Right kidney (tissue), 9 donors: Measurements from ENCODE around the gene FAM13B.
"Not testable (repeated sequence)": the region's sequence is repeated elsewhere in the genome, so short reads cannot be mapped to it uniquely, and the experiment has no call there.

Experiments
- DNase-seq: peaks from one replicate; pipeline ENCODE4 v3.0.0-alpha.2; 2016
- long read RNA-seq, 8 donors: transcript quantifications; one replicate each; lab custom pipeline, GENCODE V29; 2026

Gene FAM13B
- long read RNA-seq, donor 1, full-length matches to known transcripts: 3 of 3 reads
- long read RNA-seq, donor 1, partial matches to known transcripts: 0 of 3 reads
- long read RNA-seq, donor 1, other reads (novel, unspliced or antisense): 0 of 3 reads
- long read RNA-seq, donor 2, full-length matches to known transcripts: 2 of 2 reads
- long read RNA-seq, donor 2, partial matches to known transcripts: 0 of 2 reads
- long read RNA-seq, donor 2, other reads (novel, unspliced or antisense): 0 of 2 reads
- long read RNA-seq, donor 3, partial matches to known transcripts: 0 of 1 reads
- long read RNA-seq, donor 3, other reads (novel, unspliced or antisense): 0 of 1 reads
- long read RNA-seq, donor 4, partial matches to known transcripts: 0 of 3 reads
- long read RNA-seq, donor 4, other reads (novel, unspliced or antisense): 0 of 3 reads
- long read RNA-seq, donor 5, full-length matches to known transcripts: 2 of 2 reads
- long read RNA-seq, donor 5, partial matches to known transcripts: 0 of 2 reads
- long read RNA-seq, donor 5, other reads (novel, unspliced or antisense): 0 of 2 reads
- long read RNA-seq, donor 6, full-length matches to known transcripts: 3 of 9 reads
- long read RNA-seq, donor 6, partial matches to known transcripts: 6 of 9 reads
- long read RNA-seq, donor 6, other reads (novel, unspliced or antisense): 0 of 9 reads
- long read RNA-seq, donor 7, partial matches to known transcripts: 5 of 6 reads
- long read RNA-seq, donor 7, other reads (novel, unspliced or antisense): 0 of 6 reads
- long read RNA-seq, donor 8, full-length matches to known transcripts: 3 of 3 reads
- long read RNA-seq, donor 8, partial matches to known transcripts: 0 of 3 reads
- long read RNA-seq, donor 8, other reads (novel, unspliced or antisense): 0 of 3 reads

GRCh38 chr5:138032572-138033385 lies at the start of gene FAM13B:
FAM13B (minus strand) TSS chr5:138033079; CDS start chr5:138019111, 13,968 bp downstream.
- peak; percentile 95 for DNase-seq

GRCh38 chr5:138082033-138082432 lies 49.2 kb upstream of the FAM13B start:
- no peak for DNase-seq

- no peak for DNase-seq
Measured at GRCh38 chr5:138078006-138078643, 45.2 kb upstream of the FAM13B start.

GRCh38 chr5:138077064-138077696 lies 44.3 kb upstream of the FAM13B start:
- DNase-seq: no peak

- DNase-seq: not testable (repeated sequence)
Measured at GRCh38 chr5:138070026-138070425, 37.1 kb upstream of the FAM13B start.

GRCh38 chr5:138068742-138069600 lies 36.1 kb upstream of the FAM13B start:
- no peak for DNase-seq

- no peak for DNase-seq
Measured at GRCh38 chr5:138067945-138068344, 35.1 kb upstream of the FAM13B start.

- no peak for DNase-seq
Measured at GRCh38 chr5:138065102-138065501, 32.2 kb upstream of the FAM13B start.

- DNase-seq: no peak
Measured at GRCh38 chr5:138064526-138064925, 31.6 kb upstream of the FAM13B start.

- DNase-seq: no peak
Measured at GRCh38 chr5:138054847-138055558, 22.1 kb upstream of the FAM13B start.

- DNase-seq: no peak
Measured at GRCh38 chr5:138054206-138054605, 21.3 kb upstream of the FAM13B start.

GRCh38 chr5:138053554-138053953 lies 20.7 kb upstream of the FAM13B start:
- no peak for DNase-seq

- not testable (repeated sequence) for DNase-seq
Measured at GRCh38 chr5:138052718-138053117, 19.8 kb upstream of the FAM13B start.

- DNase-seq: no peak
Measured at GRCh38 chr5:138051441-138052296, 18.8 kb upstream of the FAM13B start.

- not testable (repeated sequence) for DNase-seq
Measured at GRCh38 chr5:138045283-138045682, 12.4 kb upstream of the FAM13B start.

GRCh38 chr5:138038826-138039225 lies 5.9 kb upstream of the FAM13B start:
- no peak for DNase-seq

GRCh38 chr5:138037907-138038633 lies 5.2 kb upstream of the FAM13B start:
- no peak for DNase-seq

- no peak for DNase-seq
Measured at GRCh38 chr5:138037271-138037670, 4.4 kb upstream of the FAM13B start.
